HepG2 (cell line): Measurements from ENCODE around the gene BMP6. TPM values are rescaled to one million over a fixed set of nuclear protein-coding genes. Genes with fewer than 3 reads are reported as not detected.
A peak's percentile ranks its signal among the peaks of the same experiment; 100 is the strongest.

Experiments used
- AGO2 ChIP-seq: fragments of 200-400 bp; formaldehyde crosslinking; optimal IDR thresholded peaks from 2 replicates; pipeline ENCODE3; 2017; ENCODE audit warnings: mild to moderate bottlenecking, low read depth, low read length, moderate library complexity
- MAZ ChIP-seq, 2 experiments: sonication (generic) in 1 of 2; formaldehyde crosslinking in 1 of 2; IDR thresholded peaks; 2 replicates each; pipeline versions ENCODE4 v1.5.0 to v1.6.1; 2012 to 2020; ENCODE audit warnings: low read depth in 2 of 2, mild to moderate bottlenecking in 2 of 2, borderline replicate concordance in 1 of 2, improper control_type of control experiment in 1 of 2, low read length in 1 of 2, missing genetic modification reagents in 1 of 2, moderate library complexity in 1 of 2
- MBD4 ChIP-seq: IDR thresholded peaks from 2 replicates; pipeline ENCODE4 v1.6.1; 2012; ENCODE audit warnings: low read length, inconsistent platforms, borderline replicate concordance
- ZNF563 ChIP-seq: sonication (generic); formaldehyde crosslinking; IDR thresholded peaks from 2 replicates; pipeline ENCODE4 v1.8.0; 2022; ENCODE audit warnings: mild to moderate bottlenecking, moderate library complexity, missing genetic modification reagents
- ZNF672 ChIP-seq: sonication (generic); formaldehyde crosslinking; IDR thresholded peaks from 2 replicates; pipeline ENCODE4 v1.8.1; 2022; ENCODE audit warnings: missing genetic modification reagents
- ZNF776 ChIP-seq: sonication (generic); formaldehyde crosslinking; IDR thresholded peaks from 2 replicates; pipeline ENCODE4 v1.4.0; 2020; ENCODE audit warnings: mild to moderate bottlenecking, missing genetic modification reagents
- polyA plus RNA-seq, 8 experiments: library from polyadenylated mRNA; depleted of rRNA in 3 of 8; stranded (reverse) in 7 of 8; unstranded in 1 of 8; fragments of >200 nt; fragmentation: Illumina TruSeq in 4 of 8; extraction: Trizol in 4 of 8; gene quantifications; 2 replicates each; pipeline versions ENCODE4 v1.2.1 to v1.2.3, GENCODE V29; 2011 to 2016; ENCODE audit warnings: low read depth in 4 of 8, missing spikeins in 1 of 8, mixed read lengths in 1 of 8; ENCODE audit not compliant: insufficient read depth in 1 of 8
- total RNA-seq, 5 experiments: library from RNA; depleted of rRNA; stranded (reverse); fragments of >200 nt; fragmentation: Illumina TruSeq; extraction: Trizol; gene quantifications; 2 replicates each; pipeline ENCODE4 v1.2.3, GENCODE V29; 2016; ENCODE audit warnings: low read depth in 1 of 5
- TF ChIP-seq, protein P1 (sequence below), 2 experiments: fragments of 450-650 bp in 1 of 2; sonication (generic) in 1 of 2; formaldehyde crosslinking in 1 of 2; IDR thresholded peaks; 2 replicates each; pipeline versions ENCODE4 v1.6.1 to v1.8.0; 2016 to 2022; ENCODE audit warnings: antibody characterized with exemption in 1 of 2, mild to moderate bottlenecking in 1 of 2, missing genetic modification reagents in 1 of 2
- TF ChIP-seq, protein P2 (sequence below): sonication (generic); formaldehyde crosslinking; conservative IDR thresholded peaks from 2 replicates; pipeline ENCODE4 v1.4.0; 2020; ENCODE audit warnings: missing genetic modification reagents
- TF ChIP-seq, protein P3 (sequence below): sonication (generic); formaldehyde crosslinking; IDR thresholded peaks from 2 replicates; pipeline ENCODE4 v1.4.0; 2020; ENCODE audit warnings: mild to moderate bottlenecking, missing genetic modification reagents
- TF ChIP-seq, protein P4 (sequence below): sonication (generic); formaldehyde crosslinking; IDR thresholded peaks from 2 replicates; pipeline ENCODE4 v1.4.0; 2020; ENCODE audit warnings: missing genetic modification reagents, borderline replicate concordance

BMP6 gene
- total and polyA plus RNA-seq, 2 of the 13 experiments (the other 11 are each of a cell fraction or from before 2014, with no cell fraction given): 0.09 to 0.18 TPM

DNA sequence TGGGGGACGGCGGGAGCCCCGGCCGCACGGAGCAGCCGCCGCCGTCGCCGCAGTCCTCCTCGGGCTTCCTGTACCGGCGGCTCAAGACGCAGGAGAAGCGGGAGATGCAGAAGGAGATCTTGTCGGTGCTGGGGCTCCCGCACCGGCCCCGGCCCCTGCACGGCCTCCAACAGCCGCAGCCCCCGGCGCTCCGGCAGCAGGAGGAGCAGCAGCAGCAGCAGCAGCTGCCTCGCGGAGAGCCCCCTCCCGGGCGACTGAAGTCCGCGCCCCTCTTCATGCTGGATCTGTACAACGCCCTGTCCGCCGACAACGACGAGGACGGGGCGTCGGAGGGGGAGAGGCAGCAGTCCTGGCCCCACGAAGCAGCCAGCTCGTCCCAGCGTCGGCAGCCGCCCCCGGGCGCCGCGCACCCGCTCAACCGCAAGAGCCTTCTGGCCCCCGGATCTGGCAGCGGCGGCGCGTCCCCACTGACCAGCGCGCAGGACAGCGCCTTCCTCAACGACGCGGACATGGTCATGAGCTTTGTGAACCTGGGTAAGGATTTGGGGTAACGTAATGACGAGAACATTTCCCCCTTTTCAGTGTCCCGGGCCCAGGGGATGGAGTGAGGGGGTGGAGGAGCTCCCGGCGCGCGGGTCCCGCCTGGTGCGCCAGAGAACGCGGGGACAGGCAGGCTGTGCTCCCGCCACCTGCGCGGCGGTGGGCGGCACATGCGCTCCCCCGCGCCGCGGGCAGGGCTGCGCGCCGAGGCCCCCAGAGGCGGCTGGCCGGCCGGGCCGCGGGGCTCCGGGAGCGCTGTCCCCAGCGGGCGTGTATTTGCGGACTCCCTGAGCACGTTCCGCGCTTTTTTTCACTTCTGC is 1.4 kb downstream of the BMP6 start (continued):
- TF ChIP-seq, protein P1, sequence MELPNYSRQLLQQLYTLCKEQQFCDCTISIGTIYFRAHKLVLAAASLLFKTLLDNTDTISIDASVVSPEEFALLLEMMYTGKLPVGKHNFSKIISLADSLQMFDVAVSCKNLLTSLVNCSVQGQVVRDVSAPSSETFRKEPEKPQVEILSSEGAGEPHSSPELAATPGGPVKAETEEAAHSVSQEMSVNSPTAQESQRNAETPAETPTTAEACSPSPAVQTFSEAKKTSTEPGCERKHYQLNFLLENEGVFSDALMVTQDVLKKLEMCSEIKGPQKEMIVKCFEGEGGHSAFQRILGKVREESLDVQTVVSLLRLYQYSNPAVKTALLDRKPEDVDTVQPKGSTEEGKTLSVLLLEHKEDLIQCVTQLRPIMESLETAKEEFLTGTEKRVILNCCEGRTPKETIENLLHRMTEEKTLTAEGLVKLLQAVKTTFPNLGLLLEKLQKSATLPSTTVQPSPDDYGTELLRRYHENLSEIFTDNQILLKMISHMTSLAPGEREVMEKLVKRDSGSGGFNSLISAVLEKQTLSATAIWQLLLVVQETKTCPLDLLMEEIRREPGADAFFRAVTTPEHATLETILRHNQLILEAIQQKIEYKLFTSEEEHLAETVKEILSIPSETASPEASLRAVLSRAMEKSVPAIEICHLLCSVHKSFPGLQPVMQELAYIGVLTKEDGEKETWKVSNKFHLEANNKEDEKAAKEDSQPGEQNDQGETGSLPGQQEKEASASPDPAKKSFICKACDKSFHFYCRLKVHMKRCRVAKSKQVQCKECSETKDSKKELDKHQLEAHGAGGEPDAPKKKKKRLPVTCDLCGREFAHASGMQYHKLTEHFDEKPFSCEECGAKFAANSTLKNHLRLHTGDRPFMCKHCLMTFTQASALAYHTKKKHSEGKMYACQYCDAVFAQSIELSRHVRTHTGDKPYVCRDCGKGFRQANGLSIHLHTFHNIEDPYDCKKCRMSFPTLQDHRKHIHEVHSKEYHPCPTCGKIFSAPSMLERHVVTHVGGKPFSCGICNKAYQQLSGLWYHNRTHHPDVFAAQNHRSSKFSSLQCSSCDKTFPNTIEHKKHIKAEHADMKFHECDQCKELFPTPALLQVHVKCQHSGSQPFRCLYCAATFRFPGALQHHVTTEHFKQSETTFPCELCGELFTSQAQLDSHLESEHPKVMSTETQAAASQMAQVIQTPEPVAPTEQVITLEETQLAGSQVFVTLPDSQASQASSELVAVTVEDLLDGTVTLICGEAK (IDR thresholded peaks at IDR 0.05): no peak
- TF ChIP-seq, protein P1 (CRISPR knock-in tag; IDR thresholded peaks at IDR 0.05): no peak
- TF ChIP-seq ZNF563 (CRISPR knock-in tag) (0 out of 2 replicates have a peak, but pooled peaks have one; percentile 46), ZNF672 (0 out of 2 replicates have a peak, but pooled peaks have one; percentile 45), ZNF776 (CRISPR knock-in tag) (peak; percentile 63; the same call in 1 of the 2 replicates), AGO2 (no peak), MBD4 (no peak), MAZ (IDR thresholded peaks at IDR 0.05; ENCODE audit: borderline replicate concordance, low read depth, low read length) (no peak), MAZ (CRISPR knock-in tag; IDR thresholded peaks at IDR 0.05; ENCODE audit: low read depth) (0 out of 2 replicates have a peak, but pooled peaks have one; percentile 49)
- TF ChIP-seq, protein P2, sequence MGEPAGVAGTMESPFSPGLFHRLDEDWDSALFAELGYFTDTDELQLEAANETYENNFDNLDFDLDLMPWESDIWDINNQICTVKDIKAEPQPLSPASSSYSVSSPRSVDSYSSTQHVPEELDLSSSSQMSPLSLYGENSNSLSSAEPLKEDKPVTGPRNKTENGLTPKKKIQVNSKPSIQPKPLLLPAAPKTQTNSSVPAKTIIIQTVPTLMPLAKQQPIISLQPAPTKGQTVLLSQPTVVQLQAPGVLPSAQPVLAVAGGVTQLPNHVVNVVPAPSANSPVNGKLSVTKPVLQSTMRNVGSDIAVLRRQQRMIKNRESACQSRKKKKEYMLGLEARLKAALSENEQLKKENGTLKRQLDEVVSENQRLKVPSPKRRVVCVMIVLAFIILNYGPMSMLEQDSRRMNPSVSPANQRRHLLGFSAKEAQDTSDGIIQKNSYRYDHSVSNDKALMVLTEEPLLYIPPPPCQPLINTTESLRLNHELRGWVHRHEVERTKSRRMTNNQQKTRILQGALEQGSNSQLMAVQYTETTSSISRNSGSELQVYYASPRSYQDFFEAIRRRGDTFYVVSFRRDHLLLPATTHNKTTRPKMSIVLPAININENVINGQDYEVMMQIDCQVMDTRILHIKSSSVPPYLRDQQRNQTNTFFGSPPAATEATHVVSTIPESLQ (CRISPR knock-in tag): no peak
- TF ChIP-seq, protein P3, sequence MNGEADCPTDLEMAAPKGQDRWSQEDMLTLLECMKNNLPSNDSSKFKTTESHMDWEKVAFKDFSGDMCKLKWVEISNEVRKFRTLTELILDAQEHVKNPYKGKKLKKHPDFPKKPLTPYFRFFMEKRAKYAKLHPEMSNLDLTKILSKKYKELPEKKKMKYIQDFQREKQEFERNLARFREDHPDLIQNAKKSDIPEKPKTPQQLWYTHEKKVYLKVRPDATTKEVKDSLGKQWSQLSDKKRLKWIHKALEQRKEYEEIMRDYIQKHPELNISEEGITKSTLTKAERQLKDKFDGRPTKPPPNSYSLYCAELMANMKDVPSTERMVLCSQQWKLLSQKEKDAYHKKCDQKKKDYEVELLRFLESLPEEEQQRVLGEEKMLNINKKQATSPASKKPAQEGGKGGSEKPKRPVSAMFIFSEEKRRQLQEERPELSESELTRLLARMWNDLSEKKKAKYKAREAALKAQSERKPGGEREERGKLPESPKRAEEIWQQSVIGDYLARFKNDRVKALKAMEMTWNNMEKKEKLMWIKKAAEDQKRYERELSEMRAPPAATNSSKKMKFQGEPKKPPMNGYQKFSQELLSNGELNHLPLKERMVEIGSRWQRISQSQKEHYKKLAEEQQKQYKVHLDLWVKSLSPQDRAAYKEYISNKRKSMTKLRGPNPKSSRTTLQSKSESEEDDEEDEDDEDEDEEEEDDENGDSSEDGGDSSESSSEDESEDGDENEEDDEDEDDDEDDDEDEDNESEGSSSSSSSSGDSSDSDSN: peak; percentile 37; the same call in 1 of the 2 replicates
- TF ChIP-seq, protein P4, sequence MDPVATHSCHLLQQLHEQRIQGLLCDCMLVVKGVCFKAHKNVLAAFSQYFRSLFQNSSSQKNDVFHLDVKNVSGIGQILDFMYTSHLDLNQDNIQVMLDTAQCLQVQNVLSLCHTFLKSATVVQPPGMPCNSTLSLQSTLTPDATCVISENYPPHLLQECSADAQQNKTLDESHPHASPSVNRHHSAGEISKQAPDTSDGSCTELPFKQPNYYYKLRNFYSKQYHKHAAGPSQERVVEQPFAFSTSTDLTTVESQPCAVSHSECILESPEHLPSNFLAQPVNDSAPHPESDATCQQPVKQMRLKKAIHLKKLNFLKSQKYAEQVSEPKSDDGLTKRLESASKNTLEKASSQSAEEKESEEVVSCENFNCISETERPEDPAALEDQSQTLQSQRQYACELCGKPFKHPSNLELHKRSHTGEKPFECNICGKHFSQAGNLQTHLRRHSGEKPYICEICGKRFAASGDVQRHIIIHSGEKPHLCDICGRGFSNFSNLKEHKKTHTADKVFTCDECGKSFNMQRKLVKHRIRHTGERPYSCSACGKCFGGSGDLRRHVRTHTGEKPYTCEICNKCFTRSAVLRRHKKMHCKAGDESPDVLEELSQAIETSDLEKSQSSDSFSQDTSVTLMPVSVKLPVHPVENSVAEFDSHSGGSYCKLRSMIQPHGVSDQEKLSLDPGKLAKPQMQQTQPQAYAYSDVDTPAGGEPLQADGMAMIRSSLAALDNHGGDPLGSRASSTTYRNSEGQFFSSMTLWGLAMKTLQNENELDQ: no peak
